ENCODE results near the gene TOLLIP.

DNA sequence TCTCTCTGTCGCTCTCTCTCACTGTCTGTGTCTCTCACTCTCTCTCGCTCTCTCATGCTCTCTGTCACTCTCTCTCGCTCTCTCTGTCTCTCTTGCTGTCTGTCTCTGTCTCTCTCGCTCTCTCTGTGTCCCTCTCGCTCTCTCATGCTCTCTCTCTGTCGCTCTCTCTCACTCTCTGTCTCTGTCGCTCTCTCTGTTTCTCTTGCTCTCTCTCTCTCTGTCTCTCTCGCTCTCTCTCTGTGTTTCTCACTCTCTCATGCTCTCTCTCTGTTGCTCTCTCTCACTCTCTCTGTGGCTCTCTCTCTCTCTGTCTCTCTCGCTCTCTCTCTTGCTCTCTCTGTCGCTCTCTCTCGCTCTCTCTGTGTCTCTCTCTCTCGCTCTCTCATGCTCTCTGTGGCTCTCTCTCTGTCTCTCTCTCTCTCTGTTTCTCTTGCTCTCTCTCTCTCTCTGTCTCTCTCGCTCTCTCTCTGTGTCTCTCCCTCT, 47.1 kb upstream of the TOLLIP start:
- TF ChIP-seq POLR2A (IDR thresholded peaks at IDR 0.05), result no peak
- TF ChIP-seq, protein P1, sequence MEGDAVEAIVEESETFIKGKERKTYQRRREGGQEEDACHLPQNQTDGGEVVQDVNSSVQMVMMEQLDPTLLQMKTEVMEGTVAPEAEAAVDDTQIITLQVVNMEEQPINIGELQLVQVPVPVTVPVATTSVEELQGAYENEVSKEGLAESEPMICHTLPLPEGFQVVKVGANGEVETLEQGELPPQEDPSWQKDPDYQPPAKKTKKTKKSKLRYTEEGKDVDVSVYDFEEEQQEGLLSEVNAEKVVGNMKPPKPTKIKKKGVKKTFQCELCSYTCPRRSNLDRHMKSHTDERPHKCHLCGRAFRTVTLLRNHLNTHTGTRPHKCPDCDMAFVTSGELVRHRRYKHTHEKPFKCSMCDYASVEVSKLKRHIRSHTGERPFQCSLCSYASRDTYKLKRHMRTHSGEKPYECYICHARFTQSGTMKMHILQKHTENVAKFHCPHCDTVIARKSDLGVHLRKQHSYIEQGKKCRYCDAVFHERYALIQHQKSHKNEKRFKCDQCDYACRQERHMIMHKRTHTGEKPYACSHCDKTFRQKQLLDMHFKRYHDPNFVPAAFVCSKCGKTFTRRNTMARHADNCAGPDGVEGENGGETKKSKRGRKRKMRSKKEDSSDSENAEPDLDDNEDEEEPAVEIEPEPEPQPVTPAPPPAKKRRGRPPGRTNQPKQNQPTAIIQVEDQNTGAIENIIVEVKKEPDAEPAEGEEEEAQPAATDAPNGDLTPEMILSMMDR (IDR thresholded peaks at IDR 0.05 in 8 of 11, conservative IDR thresholded peaks at IDR 0.05 in 3 of 11), result no peak
